ENCODE data around the gene DNAJB1.

DNA sequence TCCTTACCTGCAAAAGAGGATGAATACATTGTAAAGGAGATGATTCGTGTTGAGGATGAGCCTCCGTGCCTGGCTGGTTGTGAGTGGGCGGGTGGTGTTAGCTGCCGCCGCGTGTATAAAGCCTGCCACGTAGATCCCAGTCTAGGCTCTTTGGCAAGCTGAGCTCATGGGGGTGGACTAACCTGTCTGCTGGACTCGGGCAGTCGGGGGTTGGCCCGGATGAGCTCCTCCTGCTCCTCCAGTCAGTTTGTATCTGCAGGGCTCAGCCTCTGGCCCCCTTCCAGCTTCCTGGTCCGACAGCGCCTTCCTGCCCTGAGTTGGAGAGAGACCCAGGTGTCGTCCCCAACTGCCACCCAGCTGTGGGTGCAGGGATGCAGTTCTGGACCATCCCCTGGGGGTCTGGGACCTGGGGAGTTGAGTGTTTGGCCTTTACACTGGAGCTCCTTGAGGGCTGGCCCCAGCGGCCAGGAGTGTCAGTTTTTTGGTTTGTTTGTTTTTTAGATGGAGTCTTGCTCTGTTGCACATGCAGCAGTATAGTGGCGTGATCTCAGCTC is 32.1 kb upstream of the DNAJB1 start:
- TF ChIP-seq, protein P1, sequence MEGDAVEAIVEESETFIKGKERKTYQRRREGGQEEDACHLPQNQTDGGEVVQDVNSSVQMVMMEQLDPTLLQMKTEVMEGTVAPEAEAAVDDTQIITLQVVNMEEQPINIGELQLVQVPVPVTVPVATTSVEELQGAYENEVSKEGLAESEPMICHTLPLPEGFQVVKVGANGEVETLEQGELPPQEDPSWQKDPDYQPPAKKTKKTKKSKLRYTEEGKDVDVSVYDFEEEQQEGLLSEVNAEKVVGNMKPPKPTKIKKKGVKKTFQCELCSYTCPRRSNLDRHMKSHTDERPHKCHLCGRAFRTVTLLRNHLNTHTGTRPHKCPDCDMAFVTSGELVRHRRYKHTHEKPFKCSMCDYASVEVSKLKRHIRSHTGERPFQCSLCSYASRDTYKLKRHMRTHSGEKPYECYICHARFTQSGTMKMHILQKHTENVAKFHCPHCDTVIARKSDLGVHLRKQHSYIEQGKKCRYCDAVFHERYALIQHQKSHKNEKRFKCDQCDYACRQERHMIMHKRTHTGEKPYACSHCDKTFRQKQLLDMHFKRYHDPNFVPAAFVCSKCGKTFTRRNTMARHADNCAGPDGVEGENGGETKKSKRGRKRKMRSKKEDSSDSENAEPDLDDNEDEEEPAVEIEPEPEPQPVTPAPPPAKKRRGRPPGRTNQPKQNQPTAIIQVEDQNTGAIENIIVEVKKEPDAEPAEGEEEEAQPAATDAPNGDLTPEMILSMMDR (IDR thresholded peaks at IDR 0.05 in 4 of 5, conservative IDR thresholded peaks at IDR 0.05 in 1 of 5) = no peak
- no peak for TF ChIP-seq POLR2A (IDR thresholded peaks at IDR 0.05)
